Loucy (cell line): Measurements from ENCODE around the gene PRAMEF10.

ENCODE experiments used
- EZH2phosphoT487 ChIP-seq: fragments of 200-600 bp; IDR thresholded peaks from 2 replicates; pipeline ENCODE4 v1.6.1; 2018; ENCODE audit warnings: antibody characterized with exemption, mild to moderate bottlenecking, moderate library complexity, borderline replicate concordance
- TF ChIP-seq, protein P1 (sequence below): fragments of 200-600 bp; sonication (generic); conservative IDR thresholded peaks from 2 replicates; pipeline ENCODE4 v1.5.1; 2014; ENCODE audit warnings: mild to moderate bottlenecking, antibody characterized with exemption, low read length

DNA sequence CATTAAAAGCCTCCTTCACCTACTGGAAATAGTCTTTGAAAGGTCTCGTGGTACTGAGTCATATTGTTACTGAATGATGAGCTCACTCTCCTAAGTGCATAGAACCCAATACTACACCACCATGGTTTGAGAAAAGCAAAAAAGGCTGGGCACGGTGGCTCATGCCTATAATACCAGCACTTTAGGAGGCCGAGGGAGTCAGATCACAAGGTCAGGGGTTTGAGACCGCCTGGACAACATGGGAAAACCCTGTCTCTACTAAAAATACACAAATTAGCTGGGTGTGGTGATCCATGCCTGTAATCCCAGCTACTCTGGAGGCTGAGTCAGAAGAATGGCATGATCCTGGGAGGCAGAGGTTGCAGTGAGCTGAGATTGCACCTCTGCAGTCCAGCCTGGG is 46.3 kb downstream of the PRAMEF10 start:
- TF ChIP-seq, protein P1, sequence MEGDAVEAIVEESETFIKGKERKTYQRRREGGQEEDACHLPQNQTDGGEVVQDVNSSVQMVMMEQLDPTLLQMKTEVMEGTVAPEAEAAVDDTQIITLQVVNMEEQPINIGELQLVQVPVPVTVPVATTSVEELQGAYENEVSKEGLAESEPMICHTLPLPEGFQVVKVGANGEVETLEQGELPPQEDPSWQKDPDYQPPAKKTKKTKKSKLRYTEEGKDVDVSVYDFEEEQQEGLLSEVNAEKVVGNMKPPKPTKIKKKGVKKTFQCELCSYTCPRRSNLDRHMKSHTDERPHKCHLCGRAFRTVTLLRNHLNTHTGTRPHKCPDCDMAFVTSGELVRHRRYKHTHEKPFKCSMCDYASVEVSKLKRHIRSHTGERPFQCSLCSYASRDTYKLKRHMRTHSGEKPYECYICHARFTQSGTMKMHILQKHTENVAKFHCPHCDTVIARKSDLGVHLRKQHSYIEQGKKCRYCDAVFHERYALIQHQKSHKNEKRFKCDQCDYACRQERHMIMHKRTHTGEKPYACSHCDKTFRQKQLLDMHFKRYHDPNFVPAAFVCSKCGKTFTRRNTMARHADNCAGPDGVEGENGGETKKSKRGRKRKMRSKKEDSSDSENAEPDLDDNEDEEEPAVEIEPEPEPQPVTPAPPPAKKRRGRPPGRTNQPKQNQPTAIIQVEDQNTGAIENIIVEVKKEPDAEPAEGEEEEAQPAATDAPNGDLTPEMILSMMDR: no peak
- no peak for TF ChIP-seq EZH2phosphoT487
